DMS 273 treated with DMSO at 0.1 percent for 48 hours (cell line): ENCODE data around the gene AUH.
"Not testable (repeated sequence)": the region's sequence is repeated elsewhere in the genome, so short reads cannot be mapped to it uniquely, and the experiment has no call there.

ENCODE experiments used
- DNase-seq: peaks from one replicate; lab custom pipeline; 2025; lab: John Stamatoyannopoulos, UW

Gene AUH

DNA sequence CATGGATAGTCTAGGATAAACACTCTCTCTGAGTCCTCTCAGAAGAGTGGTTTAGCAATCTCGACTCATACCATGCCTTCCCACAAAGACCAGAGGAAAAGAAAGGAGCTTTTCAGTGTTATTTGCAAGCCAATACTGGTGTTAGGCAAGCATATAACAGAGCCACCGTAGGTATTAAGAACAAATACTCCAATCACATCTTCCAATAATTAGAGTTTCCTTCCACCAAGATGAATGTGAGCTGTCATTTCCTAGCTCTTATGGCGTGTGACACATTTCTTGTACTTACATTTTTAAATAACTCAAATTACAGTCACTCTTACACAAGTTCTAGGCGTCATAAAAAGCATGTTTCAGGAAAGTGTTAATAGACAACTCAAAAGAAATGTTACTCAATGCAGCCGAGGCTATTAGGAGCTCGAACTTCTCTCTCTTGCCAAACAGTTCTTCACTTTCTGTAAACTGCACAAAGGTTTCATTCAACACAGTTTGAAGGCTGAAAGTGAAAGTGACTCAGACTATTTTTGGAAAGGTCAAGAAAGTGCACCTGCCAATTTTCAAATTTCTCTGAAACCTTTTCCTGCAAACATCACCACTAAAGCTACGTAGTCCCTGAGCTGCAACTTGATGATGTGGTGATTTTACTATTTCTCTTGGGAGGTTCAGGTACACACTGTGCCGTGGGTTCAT lies 153.8 kb downstream of the AUH start:
- no peak for DNase-seq

DNA sequence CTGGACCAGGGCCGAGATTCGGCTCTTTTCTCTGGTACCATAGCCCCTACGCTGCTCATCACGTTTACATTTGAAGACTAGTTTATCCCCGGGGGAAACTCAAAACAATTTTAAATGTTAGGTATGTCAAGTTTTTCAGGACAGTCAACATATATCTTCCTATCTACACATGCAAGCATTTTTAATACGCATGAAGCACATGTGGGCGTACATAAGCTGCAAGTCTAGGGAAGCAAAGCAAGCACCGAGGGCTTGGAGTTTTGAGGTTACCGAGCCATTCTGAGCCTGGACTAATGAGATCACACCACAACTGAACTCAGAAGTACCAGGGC lies 154.4 kb downstream of the AUH start:
- DNase-seq = no peak

DNA sequence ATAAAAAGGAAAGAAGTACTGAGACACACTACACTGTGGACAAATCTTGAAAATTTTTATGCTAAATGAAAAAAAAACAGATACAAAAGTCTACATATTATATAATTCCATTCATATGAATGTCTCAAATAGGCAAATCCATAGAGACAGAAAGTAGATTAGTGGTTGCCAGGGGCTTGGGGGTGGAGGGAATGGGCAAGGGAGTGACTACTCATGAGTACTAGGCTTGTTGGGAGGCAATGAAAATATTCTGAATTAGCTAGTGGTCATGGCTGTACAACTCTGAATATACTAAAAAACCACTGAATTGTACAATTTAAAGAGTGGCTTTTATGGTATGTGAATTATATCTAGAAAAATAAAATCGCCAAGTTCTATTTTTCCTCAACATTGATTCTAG lies 154.9 kb downstream of the AUH start:
- no peak for DNase-seq

DNA sequence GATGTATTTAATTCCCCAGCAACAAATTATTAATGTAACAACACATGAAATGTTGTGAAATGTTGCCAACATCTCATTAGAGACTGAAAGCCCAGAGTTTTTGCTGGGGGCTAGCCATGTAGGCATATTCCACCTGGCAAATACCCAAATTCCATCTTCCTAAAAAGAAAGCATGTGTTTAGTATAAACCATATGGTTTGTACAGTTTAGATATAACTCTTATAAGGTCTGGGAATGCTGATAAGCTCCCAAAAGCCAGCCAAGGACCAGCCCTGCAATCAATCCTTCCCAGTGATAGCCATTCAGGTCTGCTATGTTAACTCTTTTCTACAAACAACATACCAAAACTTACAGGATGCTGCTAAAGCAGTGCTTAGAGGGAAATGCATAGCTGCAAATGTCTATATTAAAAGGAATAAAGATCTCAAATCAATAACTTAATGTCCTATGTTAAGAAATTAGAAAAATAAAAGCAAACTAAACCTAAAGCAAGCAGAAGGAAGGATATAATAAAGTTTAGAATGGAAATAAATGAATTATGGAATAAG lies 158.9 kb downstream of the AUH start:
- no peak for DNase-seq

DNA sequence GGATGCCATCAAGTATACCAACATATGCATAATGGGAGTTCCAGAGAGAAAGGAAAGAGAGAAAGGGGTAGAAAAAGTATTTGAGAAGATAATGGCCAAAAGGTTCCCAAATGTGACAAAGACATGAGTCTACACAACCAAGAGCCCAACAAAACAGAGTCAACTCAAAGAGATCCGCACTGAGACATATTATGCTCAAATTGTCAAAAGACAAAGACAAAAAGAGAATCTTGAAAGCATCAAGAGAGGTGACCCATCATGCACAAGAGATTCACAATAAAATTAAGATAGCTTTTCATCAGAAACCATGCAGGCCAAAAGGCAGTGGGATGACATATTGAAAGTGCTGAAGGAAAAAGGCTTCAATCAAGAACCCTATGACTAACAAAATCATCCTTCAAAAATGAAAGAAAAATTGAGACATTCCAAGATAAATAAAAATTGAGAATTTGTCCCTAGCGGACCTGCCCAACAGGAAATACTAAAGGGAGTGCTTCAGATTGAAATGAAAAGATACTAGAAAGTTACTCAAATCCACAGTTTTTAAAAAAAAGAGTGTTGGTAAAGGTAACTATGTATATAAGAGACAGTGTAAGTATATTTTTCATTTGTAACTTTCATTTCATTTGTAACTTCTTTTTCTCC lies 160.9 kb downstream of the AUH start:
- no peak for DNase-seq

DNA sequence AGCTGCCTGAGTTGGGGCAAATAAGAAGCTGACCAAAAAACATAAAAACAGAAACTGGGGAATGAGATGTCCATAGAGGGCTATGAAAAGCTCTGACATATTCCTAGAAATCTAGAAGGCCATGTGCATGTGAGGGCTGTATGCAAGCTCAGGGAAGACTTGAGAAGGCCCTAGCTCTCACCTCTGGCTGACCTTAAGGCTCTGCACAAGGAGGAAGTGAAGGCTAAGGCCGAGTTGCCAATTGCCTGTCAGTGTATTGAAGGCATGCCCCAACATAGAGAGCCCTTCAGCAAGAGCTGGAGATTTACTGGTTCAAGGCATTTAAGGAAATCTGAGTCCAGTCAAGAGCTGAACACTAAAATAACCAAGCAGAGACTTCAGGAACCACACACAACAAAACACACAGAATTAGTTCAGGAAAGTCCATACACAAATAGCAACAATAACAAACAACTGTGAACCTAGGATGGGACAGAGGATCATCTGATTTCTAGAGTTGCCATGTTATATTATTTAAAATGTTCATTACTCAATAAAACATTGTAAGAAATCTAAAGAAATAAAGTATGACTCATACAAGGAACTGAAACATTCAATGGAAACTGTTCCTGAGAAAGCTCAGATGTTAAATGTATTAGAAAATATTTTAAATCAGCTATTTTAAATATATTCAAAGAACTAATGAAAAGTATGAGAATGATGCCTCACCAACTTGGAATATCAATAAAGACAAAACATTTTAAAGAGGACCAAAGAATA lies 161.8 kb downstream of the AUH start:
- DNase-seq = no peak

DNA sequence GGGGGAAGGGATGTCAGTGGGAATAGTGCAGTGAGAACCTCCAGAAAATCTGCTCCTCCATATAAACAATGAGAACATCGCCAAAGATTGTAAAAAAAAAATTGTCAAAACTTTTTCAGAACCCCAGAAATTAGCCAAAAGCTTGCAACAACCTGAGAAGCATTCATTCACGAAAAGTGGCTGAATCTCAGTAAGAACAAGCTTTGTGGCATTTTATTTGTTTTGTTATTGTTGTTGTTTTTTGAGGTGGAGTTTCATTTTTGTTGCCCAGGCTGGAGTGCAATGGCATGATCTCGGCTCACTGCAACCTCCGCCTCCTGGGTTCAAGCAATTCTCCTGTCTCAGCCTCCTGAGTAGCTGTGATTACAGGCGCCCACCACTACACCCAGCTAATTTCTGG lies 162.8 kb downstream of the AUH start:
- not testable (repeated sequence) for DNase-seq

DNA sequence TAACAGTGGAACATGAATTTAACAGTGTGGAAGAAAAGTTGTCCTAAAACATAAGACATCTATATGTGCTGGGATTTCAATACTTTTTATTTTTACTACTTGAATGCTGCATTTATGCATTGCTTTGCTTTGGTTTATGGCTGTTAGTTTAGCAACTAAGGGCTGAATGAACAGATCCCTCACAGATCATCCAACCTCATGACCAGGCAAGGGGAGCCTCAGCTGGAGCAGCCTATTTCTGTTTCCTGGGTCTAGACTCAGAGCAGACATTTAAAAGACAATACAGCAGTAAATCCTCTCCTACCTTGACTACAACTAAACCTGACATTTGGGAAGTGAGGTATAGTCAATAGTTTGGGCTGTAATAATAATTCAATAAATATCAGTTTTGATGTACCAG lies 163.3 kb downstream of the AUH start:
- no peak for DNase-seq

DNA sequence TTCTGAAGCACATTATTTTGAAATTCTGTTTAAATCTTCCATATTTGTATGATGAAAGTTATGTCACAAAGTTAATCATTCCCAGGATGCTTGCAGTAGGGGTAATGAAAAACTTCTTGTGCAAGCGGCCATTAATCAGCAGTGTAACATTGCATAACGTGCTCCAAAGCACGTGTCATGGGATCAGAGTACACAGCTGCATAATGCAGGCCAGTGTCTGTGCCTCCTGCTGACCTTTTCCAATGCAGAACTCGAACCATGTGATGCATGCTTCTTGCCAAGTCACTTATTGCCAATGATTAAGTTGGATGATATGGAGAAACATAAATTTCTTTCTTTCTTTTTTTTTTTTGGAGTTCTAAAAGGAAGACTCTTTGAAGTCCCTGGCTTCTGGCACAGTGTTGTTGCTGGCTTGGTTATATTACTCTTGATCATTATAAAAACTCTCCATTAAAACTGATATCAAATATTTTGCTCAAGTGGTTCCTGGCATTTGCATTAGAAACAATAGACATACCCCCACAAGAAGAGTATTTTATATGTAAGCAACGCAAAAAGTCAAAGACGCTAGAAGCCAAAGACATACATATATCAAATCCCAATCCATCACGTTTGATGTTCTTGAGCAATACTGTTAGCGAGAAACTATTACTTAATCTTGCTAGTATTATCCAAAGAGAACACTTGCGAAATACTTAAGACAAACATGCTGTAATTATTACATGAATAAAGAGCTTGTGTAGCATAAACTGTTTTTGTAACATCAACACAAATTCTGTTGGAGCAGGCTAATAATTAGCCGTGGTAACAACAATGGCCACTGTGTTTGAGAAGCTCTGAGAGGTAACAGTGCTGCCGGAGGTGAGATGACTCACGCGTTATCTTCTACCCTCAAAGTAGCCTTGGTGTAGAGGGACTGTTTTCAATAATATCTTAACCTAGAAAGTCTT lies 164.2 kb downstream of the AUH start:
- DNase-seq = no peak

DNA sequence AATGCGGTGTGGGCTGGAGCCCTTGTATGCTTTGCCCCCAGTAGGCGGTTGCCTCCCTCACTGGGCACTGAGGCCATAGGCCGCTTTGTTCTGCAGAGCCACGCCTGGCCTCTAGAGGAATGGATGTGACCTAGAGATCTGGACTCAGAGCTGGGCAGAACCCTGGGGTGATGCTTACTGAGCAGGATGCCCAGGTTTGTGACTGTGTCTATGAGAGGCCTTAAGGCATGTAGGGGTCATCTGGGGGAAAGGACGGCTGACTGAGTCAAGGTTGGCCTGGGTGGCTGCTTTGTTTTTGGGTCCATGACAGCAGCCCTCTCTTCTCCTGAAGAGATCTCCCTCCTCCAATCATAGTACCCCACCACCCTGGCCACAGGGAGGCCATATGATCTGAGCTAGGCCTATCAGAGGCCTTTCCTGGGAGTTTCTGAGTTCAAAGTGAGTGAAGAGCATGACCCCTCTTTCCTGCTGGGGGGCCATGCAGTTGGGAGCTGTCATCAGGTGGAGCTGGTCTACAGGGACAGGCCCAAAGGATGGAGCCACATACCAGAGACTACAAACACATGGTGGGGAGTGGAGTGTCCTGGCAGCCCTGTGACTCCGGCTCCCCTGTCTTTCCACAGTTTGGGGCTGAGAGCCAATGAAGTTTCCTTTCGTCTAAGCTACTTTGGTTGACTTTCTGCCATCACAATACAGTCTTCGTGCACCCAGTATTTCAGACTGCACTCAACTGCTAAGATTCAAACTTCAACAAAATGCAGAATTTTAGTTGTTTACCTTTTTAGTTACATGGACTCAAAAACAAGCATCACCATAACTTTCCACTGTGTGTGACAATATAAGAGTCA lies 165.4 kb downstream of the AUH start:
- no peak for DNase-seq

DNA sequence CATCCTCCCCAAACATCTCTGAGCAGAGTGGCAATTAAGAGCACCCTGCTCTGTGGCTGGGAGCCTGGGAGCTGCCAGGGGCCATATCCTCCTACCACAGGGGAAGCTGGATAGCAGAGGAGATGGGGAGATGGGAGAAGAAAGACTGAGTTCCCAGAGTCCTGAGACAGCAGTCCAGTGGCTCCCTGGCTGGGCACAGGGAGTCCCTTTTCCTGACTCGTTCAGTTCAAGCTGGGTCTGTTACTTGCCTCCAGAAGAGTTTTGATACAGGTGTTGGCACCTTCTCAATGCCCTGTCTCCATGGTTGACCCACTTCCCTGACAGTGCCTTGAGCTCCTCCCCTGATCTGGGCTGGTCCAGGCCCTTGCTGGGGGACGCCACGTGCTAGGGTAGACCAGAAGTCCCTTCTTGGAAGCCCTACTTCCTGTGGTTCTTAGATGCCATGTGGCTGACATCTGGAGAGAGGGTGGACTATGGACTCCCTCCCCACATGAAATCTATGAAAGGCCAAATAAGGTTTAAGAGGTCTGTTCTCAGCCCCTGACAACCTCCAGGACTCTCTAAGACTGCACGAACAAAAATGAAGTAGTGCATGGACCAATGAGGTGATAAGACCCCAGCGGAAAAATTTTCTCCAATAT lies 166.2 kb downstream of the AUH start:
- DNase-seq = no peak

DNA sequence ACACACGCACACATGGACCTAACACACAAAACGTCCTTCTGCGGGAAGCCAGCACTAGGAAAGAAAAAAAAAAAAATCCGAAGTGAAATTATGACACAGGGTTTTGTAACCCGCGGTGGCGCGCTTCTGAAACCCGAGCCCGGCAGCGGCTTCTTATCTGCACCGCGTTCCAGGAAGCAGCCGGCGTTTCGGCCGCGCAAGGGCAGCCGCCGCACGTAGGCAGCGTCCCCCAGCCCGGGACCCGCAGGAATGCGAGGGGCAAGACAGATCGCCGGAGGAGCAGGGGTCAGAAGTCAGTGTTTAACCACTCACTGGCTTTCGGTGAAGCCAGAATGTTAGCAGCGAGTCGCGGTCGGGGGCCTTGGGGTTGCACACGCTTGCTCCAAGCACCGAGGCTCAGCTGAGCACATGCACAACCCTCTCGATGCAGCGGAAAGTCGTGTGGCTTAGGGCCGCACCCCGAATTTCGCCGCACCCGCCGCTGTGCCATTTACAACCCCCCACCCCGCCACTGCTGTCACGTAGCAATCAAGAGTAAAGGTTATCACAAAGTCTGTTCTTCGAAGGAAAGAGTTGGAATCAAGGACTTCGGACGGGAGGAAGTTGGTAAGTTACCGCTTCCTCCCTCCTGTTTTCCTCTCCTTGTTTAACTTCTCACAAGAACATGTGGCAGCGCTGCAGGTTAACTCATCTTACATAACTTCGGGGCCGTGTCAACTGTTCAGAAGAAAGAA lies 167.9 kb downstream of the AUH start:
- peak; percentile 42 for DNase-seq

DNA sequence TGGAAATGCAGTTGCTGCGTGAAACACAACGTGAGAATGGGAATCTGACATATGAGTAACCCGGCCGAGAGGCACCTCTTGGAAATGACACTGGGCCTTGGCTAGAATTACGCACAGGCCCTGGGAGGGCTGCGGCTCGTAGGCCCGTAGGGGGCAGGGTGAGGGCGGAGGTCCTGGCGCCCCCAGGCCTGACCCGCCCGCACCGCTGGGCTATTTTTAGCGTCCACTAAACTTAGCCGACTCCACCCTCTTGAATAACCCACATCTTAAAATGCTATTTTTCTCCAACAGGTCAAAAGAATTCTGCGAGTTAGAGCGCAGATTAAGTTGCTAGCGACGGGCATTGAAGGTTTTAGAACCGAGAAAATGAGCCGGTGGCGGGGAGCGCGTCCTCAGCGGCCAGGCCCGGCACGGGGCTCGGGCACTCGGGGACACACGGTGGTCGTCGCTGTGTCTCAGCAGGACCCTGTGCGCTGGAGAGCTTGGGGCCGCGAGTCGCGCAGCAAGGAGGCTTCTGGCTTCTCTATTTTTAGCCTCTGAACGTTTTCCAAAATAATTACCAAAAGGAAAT lies 168.5 kb downstream of the AUH start:
- DNase-seq = no peak

DNA sequence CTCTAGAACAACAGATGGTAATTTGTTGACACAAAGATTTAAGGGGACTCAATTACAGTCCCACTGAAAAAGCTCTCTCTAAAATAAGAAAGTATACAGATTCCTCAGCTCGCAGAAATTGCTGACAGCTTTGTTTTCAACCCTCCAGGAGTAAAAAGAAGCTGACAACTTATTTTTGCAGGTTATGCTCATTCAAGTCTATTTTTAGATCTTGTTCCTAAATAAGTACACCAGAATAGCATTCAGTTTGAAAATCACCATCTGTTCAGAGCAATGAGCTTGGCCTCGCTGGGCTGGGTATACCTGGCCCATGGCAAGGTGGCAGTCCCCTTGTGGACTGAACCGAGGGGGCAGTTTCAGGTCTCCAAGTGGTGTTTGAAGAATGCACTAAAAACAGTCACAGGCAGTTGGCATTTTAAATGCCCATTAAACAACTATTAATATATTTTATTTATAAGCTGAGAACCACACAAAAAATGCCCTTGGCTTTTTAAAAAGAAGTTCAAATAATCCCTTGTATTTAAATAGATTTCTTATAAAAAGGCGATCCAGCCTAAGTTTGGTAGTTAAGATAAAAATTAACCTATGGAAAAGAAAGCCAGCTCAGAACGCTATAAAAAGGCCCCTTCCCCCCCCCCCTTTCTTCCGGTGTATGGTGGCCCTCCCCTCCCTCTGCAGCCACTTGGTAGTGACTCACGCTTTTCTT lies 169.2 kb downstream of the AUH start:
- peak; percentile 75 for DNase-seq

DNA sequence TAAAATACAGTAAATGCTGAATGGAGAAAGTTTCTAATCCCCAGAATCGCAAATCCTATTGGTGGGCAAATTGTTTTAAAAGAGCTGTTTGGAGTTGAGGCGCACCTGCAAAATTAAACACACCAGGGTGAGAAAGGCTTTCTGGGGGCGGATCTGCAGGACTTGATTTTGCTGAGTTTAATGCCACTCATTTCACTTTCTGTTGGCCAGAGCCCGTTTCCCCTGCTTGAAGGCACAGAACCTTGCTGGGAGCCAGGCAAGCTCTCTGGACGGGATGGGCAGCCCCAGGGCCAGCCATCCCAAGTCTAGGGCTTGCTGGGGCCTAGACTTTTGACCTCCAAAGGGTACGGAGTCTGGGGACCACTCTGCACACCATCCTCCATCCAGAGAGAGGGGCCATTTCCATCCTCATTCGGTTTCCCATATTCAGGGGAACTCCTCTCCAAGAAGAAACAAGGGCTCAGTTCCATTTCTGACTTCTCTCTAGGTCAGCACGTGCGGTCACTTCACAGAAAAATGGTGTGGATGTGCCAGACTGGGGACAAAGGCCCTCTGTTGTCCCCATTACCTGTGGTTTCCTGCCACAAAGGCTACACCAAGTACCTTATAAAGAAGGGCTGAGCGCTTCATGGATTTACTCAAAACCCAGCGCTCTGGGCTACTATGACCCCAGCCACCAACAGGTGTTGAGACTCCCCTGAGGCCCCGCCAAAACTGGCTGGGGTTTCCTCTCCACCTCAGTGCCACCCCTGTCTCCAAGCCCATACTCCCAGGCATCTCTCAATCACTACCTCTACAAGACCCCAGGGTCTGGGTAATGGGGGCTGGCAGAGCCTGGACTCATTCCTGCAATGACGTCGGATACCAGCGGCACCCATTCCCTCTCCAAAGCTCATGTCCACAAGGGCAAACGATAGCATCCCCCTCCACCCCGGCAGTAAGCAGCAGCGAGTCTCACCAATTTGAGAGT lies 170.0 kb downstream of the AUH start:
- DNase-seq = no peak

DNA sequence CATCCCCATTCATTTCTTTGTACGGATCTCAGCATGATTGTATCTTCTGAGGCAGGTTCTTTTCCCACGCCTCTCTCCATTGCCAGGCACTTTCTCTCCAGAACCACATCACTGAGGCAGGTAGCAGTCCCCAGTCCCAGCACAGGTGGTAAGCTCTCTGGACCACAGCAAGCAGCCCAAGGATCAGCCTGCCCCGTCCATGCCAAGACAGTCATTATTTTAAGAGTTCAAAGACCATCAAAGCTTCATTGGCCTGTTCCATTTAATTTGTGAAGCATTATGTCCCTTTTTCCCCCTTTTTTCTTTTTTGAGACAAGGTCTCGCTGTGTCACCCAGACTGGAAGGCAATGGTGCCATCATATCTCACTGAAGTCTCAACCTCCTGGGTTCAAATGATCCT lies 171.7 kb downstream of the AUH start:
- no peak for DNase-seq

DNA sequence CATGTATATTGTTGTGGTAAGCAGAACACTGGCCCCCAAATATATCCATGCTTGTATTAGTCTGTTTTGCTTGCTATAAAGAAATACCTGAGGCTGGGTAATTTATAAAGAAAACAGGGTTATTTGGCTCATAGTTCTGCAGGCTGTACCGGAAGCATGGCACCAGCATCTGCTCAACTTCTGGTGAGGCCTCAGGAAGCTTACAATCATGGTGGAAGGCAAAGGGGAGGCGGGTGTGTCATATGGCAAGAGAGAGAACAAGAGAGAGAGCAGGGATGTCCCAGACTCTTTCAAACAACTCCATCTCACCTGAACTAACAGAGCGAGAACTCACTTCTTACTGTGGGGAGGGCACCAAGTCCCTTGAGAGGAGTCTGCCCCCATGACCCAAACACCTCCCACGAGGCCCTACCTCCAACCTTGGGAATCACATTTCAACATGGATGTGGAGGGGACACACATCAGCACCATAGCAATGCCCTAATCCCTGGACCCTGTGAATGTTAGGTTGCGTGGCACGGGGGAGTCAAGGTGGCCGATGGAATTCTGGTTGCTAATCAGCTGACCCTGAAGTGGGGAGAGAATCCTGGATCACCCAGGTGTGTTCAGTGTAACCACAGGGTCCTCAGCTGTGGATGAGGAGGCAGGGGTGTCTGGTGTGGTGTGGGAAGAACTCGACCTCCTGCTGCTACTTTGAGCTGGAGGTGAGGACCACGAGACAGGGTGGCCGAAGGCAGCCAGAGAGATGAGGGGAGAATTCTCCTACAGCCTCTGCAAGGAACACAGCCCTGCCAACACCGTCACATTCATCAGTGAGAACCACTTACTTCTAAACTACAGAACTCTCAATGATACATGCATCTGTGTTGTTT lies 172.8 kb downstream of the AUH start:
- DNase-seq = no peak
